ENCODE measurements around the gene LILRB1.
"Not testable (repeated sequence)": the region's sequence is repeated elsewhere in the genome, so short reads cannot be mapped to it uniquely, and the experiment has no call there.

The LILRB1 gene

DNA sequence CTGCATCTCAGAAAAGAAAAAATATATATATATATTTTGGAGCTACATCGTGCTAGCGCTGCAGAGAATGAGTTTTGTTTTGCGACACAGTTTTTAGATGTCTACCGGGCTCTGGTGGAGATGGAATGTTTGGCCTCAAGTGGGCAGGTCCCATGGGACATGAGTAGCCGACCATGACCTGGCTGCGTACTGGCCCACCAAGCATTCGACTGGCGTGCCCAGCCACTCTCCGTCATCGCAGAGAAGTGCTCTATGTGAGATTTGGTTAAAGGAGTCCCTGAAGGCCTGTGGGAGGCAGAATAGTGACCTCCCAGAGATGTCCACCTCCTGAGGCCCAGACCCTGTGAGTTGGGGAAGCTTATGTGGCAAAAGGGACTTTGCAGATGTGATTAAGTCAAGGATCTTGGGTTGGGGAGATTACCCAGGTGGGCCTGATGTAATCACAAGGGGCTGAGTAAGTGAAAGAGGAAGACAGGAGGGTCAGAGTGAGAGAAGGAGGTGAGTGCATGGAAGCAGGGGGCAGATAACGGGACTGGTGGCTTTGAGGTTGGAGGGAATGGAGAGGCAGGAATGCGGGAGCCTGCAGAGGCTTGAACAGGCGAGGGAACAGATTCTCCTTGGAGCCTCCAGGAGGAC is 31.7 kb downstream of the LILRB1 start:
- no peak for DNase-seq (ENCODE audit: low read depth, low spot score)

GRCh38 chr19:54662730-54663129 is 32.4 kb downstream of the LILRB1 start, which contains the start of gene LILRB4:
Gene LILRB4 (plus strand): TSS chr19:54662985. CDS start chr19:54663034, 49 bp downstream.
- no peak for DNase-seq (ENCODE audit: low read depth, low spot score)

DNA sequence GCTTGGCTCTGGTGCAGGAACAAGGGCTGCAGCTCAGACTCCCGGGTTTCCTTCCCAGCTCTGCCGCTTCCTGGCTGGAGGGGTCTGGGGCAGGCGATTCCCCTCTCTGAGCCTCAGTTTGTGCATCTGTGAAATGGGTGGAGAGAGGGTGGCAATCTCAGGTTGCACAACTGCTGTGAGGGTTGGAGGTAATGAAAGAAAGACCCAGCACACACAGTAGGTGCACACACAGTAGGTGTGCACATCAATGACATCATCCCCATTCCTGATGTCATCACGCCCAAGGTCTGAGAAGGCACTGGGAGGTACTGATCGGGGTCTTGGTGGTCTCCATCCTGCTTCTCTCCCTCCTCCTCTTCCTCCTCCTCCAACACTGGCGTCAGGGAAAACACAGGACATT is 35.2 kb downstream of the LILRB1 start:
- no peak for DNase-seq (ENCODE audit: low read depth, low spot score)

- DNase-seq (ENCODE audit: low read depth, low spot score), result no peak
Measured at GRCh38 chr19:54667217-54667616, 36.9 kb downstream of the LILRB1 start.

DNA sequence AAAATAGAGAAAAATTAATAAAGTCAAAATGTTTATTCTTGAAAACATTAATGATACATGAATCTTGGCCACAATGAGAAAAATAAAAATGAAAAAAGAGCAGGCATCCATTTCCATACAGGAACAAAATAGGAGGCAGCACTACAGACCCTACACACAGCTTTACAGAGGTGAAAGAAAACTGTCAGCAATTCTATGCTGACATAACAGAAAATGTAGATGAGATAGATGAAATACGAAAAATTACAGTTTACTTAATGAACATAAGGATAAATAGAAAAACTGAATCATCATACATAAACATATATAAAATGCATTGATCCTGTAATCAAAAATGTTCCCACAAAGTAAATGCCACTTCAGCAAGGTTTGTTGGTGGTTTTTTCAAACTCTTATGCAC is 38.1 kb downstream of the LILRB1 start:
- no peak for DNase-seq (ENCODE audit: low read depth, low spot score)

GRCh38 chr19:54670576-54671357 is 40.5 kb downstream of the LILRB1 start:
- no peak for DNase-seq (ENCODE audit: low read depth, low spot score)

- DNase-seq (ENCODE audit: low read depth, low spot score), result no peak
Measured at GRCh38 chr19:54673222-54673621, 42.9 kb downstream of the LILRB1 start.

DNA sequence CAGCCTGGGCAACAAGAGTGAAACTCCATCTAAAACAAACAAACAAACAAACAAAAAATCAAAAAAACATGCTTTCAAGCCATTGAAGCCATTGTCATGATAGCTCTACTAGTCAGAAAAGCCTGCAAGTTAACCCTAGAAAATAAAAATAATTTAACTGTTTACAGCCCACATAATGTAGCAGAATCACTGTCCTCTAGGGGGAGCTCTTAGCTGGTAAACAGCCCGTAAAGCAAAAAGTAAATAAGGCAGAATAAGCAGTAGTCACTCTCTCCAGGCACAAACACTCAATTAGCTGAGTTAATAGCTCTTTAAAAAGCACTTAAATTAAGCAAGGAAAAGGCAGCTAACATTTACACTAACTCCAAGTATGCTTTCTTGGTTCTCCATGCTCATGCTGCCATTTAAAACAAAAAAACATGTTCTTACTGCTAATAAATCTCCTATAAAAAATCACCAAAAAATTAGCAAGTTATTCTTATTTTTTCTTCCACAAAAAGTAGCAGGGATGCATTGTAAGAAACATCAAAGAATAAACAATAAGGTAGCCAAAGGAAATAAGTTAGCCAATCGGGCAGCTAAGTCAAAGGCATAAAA is 43.8 kb downstream of the LILRB1 start:
- peak; percentile 6 for DNase-seq (ENCODE audit: low read depth, low spot score)

DNA sequence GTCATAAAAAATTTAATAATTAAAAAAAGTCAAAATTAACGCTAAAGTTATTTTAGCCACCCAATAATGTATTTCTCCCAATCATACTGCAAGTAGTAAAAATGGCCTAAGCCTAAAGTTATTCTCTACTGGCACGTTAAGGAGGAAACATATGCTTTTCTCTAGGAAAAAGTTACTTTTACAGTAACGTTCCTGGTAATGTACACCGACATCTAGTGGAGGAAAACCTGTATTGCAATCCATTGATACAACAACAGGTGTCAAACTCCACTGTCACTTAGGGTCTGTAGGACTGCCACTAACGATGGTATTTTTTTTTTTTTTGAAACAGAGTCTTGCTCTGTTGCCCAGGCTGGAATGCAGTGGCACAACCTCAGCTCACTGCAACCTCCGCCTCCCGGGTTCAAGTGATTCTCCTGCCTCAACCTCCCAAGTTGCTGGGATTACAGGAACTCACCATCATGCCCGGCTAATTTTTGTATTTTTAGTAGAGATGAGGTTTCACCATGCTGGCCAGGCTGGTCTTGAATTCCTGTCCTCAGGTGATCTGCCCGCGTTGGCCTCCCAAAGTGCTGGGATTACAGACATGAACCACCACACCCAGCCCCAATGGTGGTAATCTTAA is 46.0 kb downstream of the LILRB1 start:
- DNase-seq (ENCODE audit: low read depth, low spot score), result peak; percentile 47

DNA sequence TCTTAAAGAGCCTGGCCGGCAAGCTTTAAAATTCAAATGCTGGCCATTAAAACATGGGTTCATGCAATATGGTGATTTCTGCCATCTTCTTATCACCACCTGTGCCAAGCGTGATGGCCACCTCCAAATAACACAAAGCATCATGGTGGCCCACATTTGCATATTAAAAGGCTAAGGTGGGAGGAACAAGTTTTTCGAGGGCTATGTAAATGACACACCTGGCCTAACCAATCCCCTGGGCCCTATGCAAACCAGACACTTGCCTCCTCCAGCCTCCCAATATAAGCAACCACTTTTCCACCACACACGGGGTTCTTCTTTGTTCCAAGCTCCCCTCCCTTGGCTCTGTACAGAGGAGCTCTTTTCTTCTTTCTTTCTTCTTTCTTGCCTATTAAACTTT is 46.9 kb downstream of the LILRB1 start:
- DNase-seq (ENCODE audit: low read depth, low spot score), result no peak

DNA sequence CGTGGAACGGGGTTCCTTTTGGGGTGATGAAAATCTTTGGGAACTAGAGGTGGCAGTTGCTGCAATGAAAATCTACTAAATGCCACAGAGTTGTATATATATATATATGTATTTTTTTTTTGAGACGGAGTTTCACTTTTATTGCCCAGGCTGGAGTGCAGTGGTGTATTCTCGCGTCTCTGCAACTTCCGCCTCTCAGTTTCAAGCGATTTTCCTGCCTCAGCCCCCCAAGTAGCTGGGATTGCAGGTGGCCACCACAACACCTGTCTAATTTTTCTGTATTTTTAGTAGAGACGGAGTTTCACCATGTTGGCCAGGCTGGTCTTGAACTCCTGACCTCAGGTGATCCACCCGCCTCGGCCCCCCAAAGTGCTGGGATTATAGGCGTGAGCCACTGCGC is 51.3 kb downstream of the LILRB1 start:
- not testable (repeated sequence) for DNase-seq (ENCODE audit: low read depth, low spot score)

GRCh38 chr19:54682306-54682856 is 52.1 kb downstream of the LILRB1 start:
- DNase-seq (ENCODE audit: low read depth, low spot score), result no peak

GRCh38 chr19:54684527-54684926 is 54.2 kb downstream of the LILRB1 start:
- peak; percentile 32 for DNase-seq (ENCODE audit: low read depth, low spot score)

Measured in astrocyte of the hippocampus (primary cell).